HepG2 (cell line): Measurements from ENCODE around the gene RNF208. TPM values are rescaled to one million over a fixed set of nuclear protein-coding genes. Genes with fewer than 3 reads are reported as not detected.
A peak's percentile ranks its signal among the peaks of the same experiment; 100 is the strongest.

Experiments
- CENPT ChIP-seq: sonication (generic); formaldehyde crosslinking; IDR thresholded peaks from 2 replicates; pipeline ENCODE4 v1.8.0; 2022; ENCODE audit warnings: low read depth, mild to moderate bottlenecking, moderate library complexity, missing genetic modification reagents
- FOXC1 ChIP-seq: sonication (generic); formaldehyde crosslinking; IDR thresholded peaks from 2 replicates; pipeline ENCODE4 v1.8.0; 2022; ENCODE audit warnings: mild to moderate bottlenecking, missing genetic modification reagents, borderline replicate concordance
- HIVEP1 ChIP-seq: sonication (generic); formaldehyde crosslinking; IDR thresholded peaks from 2 replicates; pipeline ENCODE4 v1.4.0; 2020; ENCODE audit warnings: mild to moderate bottlenecking, missing genetic modification reagents
- JUNB ChIP-seq: sonication (generic); formaldehyde crosslinking; IDR thresholded peaks from 2 replicates; pipeline ENCODE4 v1.8.0; 2022; ENCODE audit warnings: missing genetic modification reagents, mild to moderate bottlenecking, borderline replicate concordance
- KDM5A ChIP-seq: fragments of 200-600 bp; sonication (generic); IDR thresholded peaks from 2 replicates; pipeline ENCODE4 v1.7.0; 2018; ENCODE audit warnings: antibody characterized with exemption, mild to moderate bottlenecking, low read length, borderline replicate concordance
- KMT2A ChIP-seq: sonication (generic); formaldehyde crosslinking; IDR thresholded peaks from 2 replicates; pipeline ENCODE4 v1.4.0; 2020; ENCODE audit warnings: missing genetic modification reagents
- RNF219 ChIP-seq: sonication (generic); formaldehyde crosslinking; IDR thresholded peaks from 2 replicates; pipeline ENCODE4 v1.5.0; 2020; ENCODE audit warnings: mild to moderate bottlenecking, missing genetic modification reagents
- TFAP4 ChIP-seq: sonication (generic); IDR thresholded peaks from 2 replicates; pipeline ENCODE4 v1.6.1; 2016; ENCODE audit warnings: low read depth, borderline replicate concordance
- ZFP90 ChIP-seq: sonication (generic); formaldehyde crosslinking; IDR thresholded peaks from 2 replicates; pipeline ENCODE4 v1.8.0; 2022; ENCODE audit warnings: missing genetic modification reagents, mild to moderate bottlenecking, inconsistent platforms, borderline replicate concordance
- ZMAT3 ChIP-seq: sonication (generic); formaldehyde crosslinking; conservative IDR thresholded peaks from 2 replicates; pipeline ENCODE4 v1.7.0; 2021; ENCODE audit warnings: missing genetic modification reagents
- ZNF232 ChIP-seq: sonication (generic); formaldehyde crosslinking; IDR thresholded peaks from 2 replicates; pipeline ENCODE4 v1.4.0; 2020; ENCODE audit warnings: missing genetic modification reagents, borderline replicate concordance
- ZNF33A ChIP-seq: sonication (generic); formaldehyde crosslinking; IDR thresholded peaks from 2 replicates; pipeline ENCODE4 v1.5.1; 2020; ENCODE audit warnings: missing genetic modification reagents, mild to moderate bottlenecking, moderate library complexity, borderline replicate concordance
- ZNF567 ChIP-seq: sonication (generic); formaldehyde crosslinking; IDR thresholded peaks from 2 replicates; pipeline ENCODE4 v1.8.1; 2023; ENCODE audit warnings: mild to moderate bottlenecking, missing genetic modification reagents, borderline replicate concordance
- ZNF607 ChIP-seq: sonication (generic); formaldehyde crosslinking; IDR thresholded peaks from 2 replicates; pipeline ENCODE4 v1.5.1; 2020; ENCODE audit warnings: missing genetic modification reagents, mild to moderate bottlenecking, borderline replicate concordance
- ZSCAN9 ChIP-seq: IDR thresholded peaks from 2 replicates; pipeline ENCODE4 v1.6.1; 2016; ENCODE audit warnings: borderline replicate concordance
- polyA plus RNA-seq, 8 experiments: library from polyadenylated mRNA; depleted of rRNA in 3 of 8; stranded (reverse) in 7 of 8; unstranded in 1 of 8; fragments of >200 nt; fragmentation: Illumina TruSeq in 4 of 8; extraction: Trizol in 4 of 8; gene quantifications; 2 replicates each; pipeline versions ENCODE4 v1.2.1 to v1.2.3, GENCODE V29; 2011 to 2016; ENCODE audit warnings: low read depth in 4 of 8, missing spikeins in 1 of 8, mixed read lengths in 1 of 8; ENCODE audit not compliant: insufficient read depth in 1 of 8
- total RNA-seq, 5 experiments: library from RNA; depleted of rRNA; stranded (reverse); fragments of >200 nt; fragmentation: Illumina TruSeq; extraction: Trizol; gene quantifications; 2 replicates each; pipeline ENCODE4 v1.2.3, GENCODE V29; 2016; ENCODE audit warnings: low read depth in 1 of 5
- TF ChIP-seq, protein P1 (sequence below): sonication (generic); formaldehyde crosslinking; IDR thresholded peaks from 2 replicates; pipeline ENCODE4 v1.4.0; 2020; ENCODE audit warnings: mild to moderate bottlenecking, missing genetic modification reagents
- TF ChIP-seq, protein P2 (sequence below): IDR thresholded peaks from 2 replicates; pipeline ENCODE4 v1.6.1; 2016; ENCODE audit warnings: missing genetic modification reagents, missing compliant biosample characterization
- TF ChIP-seq, protein P3 (sequence below): sonication (generic); formaldehyde crosslinking; IDR thresholded peaks from 2 replicates; pipeline ENCODE4 v1.4.0; 2020; ENCODE audit warnings: missing genetic modification reagents
- TF ChIP-seq, protein P4 (sequence below): sonication (generic); formaldehyde crosslinking; IDR thresholded peaks from 2 replicates; pipeline ENCODE4 v1.4.0; 2020; ENCODE audit warnings: missing genetic modification reagents

RNF208 gene
- total and polyA plus RNA-seq, 2 of the 13 experiments (the other 11 are each of a cell fraction or from before 2014, with no cell fraction given): 1.6 to 2.1 TPM

GRCh38 chr9:137229903-137230704 lies 8.1 kb upstream of the RNF208 start (continued):
- TF ChIP-seq, protein P1, sequence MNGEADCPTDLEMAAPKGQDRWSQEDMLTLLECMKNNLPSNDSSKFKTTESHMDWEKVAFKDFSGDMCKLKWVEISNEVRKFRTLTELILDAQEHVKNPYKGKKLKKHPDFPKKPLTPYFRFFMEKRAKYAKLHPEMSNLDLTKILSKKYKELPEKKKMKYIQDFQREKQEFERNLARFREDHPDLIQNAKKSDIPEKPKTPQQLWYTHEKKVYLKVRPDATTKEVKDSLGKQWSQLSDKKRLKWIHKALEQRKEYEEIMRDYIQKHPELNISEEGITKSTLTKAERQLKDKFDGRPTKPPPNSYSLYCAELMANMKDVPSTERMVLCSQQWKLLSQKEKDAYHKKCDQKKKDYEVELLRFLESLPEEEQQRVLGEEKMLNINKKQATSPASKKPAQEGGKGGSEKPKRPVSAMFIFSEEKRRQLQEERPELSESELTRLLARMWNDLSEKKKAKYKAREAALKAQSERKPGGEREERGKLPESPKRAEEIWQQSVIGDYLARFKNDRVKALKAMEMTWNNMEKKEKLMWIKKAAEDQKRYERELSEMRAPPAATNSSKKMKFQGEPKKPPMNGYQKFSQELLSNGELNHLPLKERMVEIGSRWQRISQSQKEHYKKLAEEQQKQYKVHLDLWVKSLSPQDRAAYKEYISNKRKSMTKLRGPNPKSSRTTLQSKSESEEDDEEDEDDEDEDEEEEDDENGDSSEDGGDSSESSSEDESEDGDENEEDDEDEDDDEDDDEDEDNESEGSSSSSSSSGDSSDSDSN (CRISPR knock-in tag): peak; percentile 82
- TF ChIP-seq KMT2A (CRISPR knock-in tag): peak; percentile 28; the same call in 1 of the 2 replicates
- TF ChIP-seq ZNF33A (CRISPR knock-in tag): peak; percentile 42; the same call in 1 of the 2 replicates
- no peak for TF ChIP-seq JUNB (CRISPR knock-in tag)
- TF ChIP-seq FOXC1 (CRISPR knock-in tag): peak; percentile 36; the same call in 1 of the 2 replicates
- TF ChIP-seq, protein P2, sequence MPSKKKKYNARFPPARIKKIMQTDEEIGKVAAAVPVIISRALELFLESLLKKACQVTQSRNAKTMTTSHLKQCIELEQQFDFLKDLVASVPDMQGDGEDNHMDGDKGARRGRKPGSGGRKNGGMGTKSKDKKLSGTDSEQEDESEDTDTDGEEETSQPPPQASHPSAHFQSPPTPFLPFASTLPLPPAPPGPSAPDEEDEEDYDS (CRISPR knock-in tag): peak; percentile 35; the same call in 1 of the 2 replicates
- TF ChIP-seq, protein P3, sequence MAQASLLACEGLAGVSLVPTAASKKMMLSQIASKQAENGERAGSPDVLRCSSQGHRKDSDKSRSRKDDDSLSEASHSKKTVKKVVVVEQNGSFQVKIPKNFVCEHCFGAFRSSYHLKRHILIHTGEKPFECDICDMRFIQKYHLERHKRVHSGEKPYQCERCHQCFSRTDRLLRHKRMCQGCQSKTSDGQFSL: peak; percentile 20; the same call in 1 of the 2 replicates
- 0 out of 2 replicates have a peak, but pooled peaks have one; percentile 23 for TF ChIP-seq ZFP90
- 0 out of 2 replicates have a peak, but pooled peaks have one; percentile 60 for TF ChIP-seq ZNF607 (CRISPR knock-in tag)
- 0 out of 2 replicates have a peak, but pooled peaks have one; percentile 44 for TF ChIP-seq ZNF567 (CRISPR knock-in tag)
- no peak for TF ChIP-seq RNF219 (CRISPR knock-in tag)
- peak; percentile 16; the same call in 1 of the 2 replicates for TF ChIP-seq ZNF232
- TF ChIP-seq, protein P4, sequence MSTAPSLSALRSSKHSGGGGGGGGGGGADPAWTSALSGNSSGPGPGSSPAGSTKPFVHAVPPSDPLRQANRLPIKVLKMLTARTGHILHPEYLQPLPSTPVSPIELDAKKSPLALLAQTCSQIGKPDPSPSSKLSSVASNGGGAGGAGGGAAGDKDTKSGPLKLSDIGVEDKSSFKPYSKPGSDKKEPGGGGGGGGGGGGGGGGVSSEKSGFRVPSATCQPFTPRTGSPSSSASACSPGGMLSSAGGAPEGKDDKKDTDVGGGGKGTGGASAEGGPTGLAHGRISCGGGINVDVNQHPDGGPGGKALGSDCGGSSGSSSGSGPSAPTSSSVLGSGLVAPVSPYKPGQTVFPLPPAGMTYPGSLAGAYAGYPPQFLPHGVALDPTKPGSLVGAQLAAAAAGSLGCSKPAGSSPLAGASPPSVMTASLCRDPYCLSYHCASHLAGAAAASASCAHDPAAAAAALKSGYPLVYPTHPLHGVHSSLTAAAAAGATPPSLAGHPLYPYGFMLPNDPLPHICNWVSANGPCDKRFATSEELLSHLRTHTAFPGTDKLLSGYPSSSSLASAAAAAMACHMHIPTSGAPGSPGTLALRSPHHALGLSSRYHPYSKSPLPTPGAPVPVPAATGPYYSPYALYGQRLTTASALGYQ (CRISPR knock-in tag): no peak
- TF ChIP-seq TFAP4: peak; percentile 52; the same call in 1 of the 2 replicates
- no peak for TF ChIP-seq CENPT (CRISPR knock-in tag)
- TF ChIP-seq HIVEP1 (CRISPR knock-in tag): peak; percentile 86; the same call in 1 of the 2 replicates
- peak; percentile 46; the same call in 1 of the 2 replicates for TF ChIP-seq ZMAT3
- TF ChIP-seq KDM5A: no peak
- TF ChIP-seq ZSCAN9 (CRISPR knock-in tag): 0 out of 2 replicates have a peak, but pooled peaks have one; percentile 32
